SK-N-SH (cell line): Measurements from ENCODE around the gene PIAS1. TPM values are rescaled to one million over a fixed set of nuclear protein-coding genes. Genes with fewer than 3 reads are reported as not detected.

Experiments
- CTCF ChIA-PET: fragments of 300-600, 350-600 bp; formaldehyde crosslinking; extraction: SDS; loops from one replicate; lab custom pipeline; 2021; lab: Yijun Ruan, JAX
- POLR2A ChIA-PET: fragments of 350-600 bp; sonication (Branson Sonifier 250); formaldehyde crosslinking; extraction: SDS; loops from one replicate; lab custom pipeline; 2020; ENCODE audit warnings: antibody characterized with exemption, inconsistent platforms; lab: Yijun Ruan, JAX
- DNase-seq: peaks from one replicate; pipeline ENCODE4 v3.0.0; 2012
- H2AFZ ChIP-seq: fragments of 200-600 bp; sonication (generic); 2 replicates; pipeline ENCODE4 v1.8.1; 2016; ENCODE audit warnings: antibody characterized with exemption, mild to moderate bottlenecking, low read depth
- H3F3A ChIP-seq: fragments of 200-600 bp; sonication (generic); replicated peaks from 2 replicates; pipeline ENCODE3; 2016; ENCODE audit warnings: antibody characterized with exemption, mild to moderate bottlenecking; ENCODE audit not compliant: insufficient read depth
- H3K27ac ChIP-seq, 2 experiments: fragments of 200-500 bp in 1 of 2; fragments of 200-600 bp in 1 of 2; sonication (Bioruptor generic) in 1 of 2; sonication (generic), shearing (Covaris generic) in 1 of 2; 2 replicates each; pipeline versions ENCODE4 v1.5.1 to v1.6.1; 2014 to 2016; ENCODE audit warnings: low read depth in 2 of 2, inconsistent platforms in 1 of 2, low read length in 1 of 2, mild to moderate bottlenecking in 1 of 2, mixed read lengths in 1 of 2
- H3K27me3 ChIP-seq: fragments of 200-600 bp; sonication (generic), shearing (Covaris generic); 2 replicates; pipeline ENCODE4 v1.6.1; 2016; ENCODE audit warnings: mixed run types; ENCODE audit not compliant: insufficient read depth
- H3K36me3 ChIP-seq, 2 experiments: fragments of 200-500 bp in 1 of 2; fragments of 200-600 bp in 1 of 2; sonication (Bioruptor generic) in 1 of 2; sonication (generic) in 1 of 2; replicated peaks in 1 of 2; 2 replicates each; pipeline versions ENCODE3 to v1.5.1; 2014 to 2016; ENCODE audit warnings: low read length in 1 of 2, mild to moderate bottlenecking in 1 of 2; ENCODE audit not compliant: insufficient read depth in 2 of 2, control insufficient read depth in 1 of 2
- H3K4me1 ChIP-seq, 2 experiments: fragments of 200-500 bp in 1 of 2; fragments of 200-600 bp in 1 of 2; sonication (Bioruptor generic) in 1 of 2; sonication (generic), shearing (Covaris generic) in 1 of 2; 2 replicates each; pipeline versions ENCODE4 v1.5.1 to v1.6.1; 2014 to 2016; ENCODE audit warnings: low read depth in 1 of 2, low read length in 1 of 2, mixed run types in 1 of 2; ENCODE audit not compliant: insufficient read depth in 2 of 2, control insufficient read depth in 1 of 2
- H3K4me2 ChIP-seq: fragments of 200-600 bp; sonication (generic), shearing (Covaris generic); 2 replicates; pipeline ENCODE4 v1.6.1; 2017; ENCODE audit warnings: mixed run types
- H3K4me3 ChIP-seq, 2 experiments: fragments of 200-500 bp in 1 of 2; fragments of 200-600 bp in 1 of 2; sonication (Bioruptor generic) in 1 of 2; sonication (generic), shearing (Covaris generic) in 1 of 2; 2 replicates each; pipeline versions ENCODE4 v1.5.1 to v1.8.1; 2014 to 2016; ENCODE audit warnings: low read depth in 2 of 2, inconsistent platforms in 1 of 2, low read length in 1 of 2, mild to moderate bottlenecking in 1 of 2, mixed read lengths in 1 of 2, moderate library complexity in 1 of 2
- H3K79me2 ChIP-seq: fragments of 200-600 bp; sonication (generic); 2 replicates; pipeline ENCODE4 v1.8.1; 2017; ENCODE audit warnings: mild to moderate bottlenecking; ENCODE audit not compliant: insufficient read depth
- H3K9ac ChIP-seq: fragments of 200-600 bp; sonication (generic); 2 replicates; pipeline ENCODE4 v1.6.1; 2017; ENCODE audit warnings: mixed run types
- H3K9me2 ChIP-seq: fragments of 200-600 bp; sonication (generic); 2 replicates; pipeline ENCODE4 v1.6.1; 2017; ENCODE audit warnings: mixed run types
- H3K9me3 ChIP-seq: fragments of 200-600 bp; sonication (generic); 2 replicates; pipeline ENCODE4 v1.6.1; 2017; ENCODE audit warnings: mixed run types, mild to moderate bottlenecking, moderate library complexity
- H4K20me1 ChIP-seq: fragments of 200-600 bp; sonication (generic); 2 replicates; pipeline ENCODE4 v1.6.1; 2017; ENCODE audit warnings: mild to moderate bottlenecking, mixed run types; ENCODE audit not compliant: insufficient read depth
- CHD2 ChIP-seq: fragments of 150-350 bp; IDR thresholded peaks from 2 replicates; pipeline ENCODE4 v1.6.1; 2018; ENCODE audit warnings: low read length; ENCODE audit not compliant: partially characterized antibody
- EP300 ChIP-seq, 2 experiments: IDR thresholded peaks; 2 replicates each; pipeline versions ENCODE4 v1.4.0 to v1.6.1; 2012; ENCODE audit warnings: borderline replicate concordance in 1 of 2, low read depth in 1 of 2, low read length in 1 of 2
- EZH2phosphoT487 ChIP-seq: fragments of 200-600 bp; sonication (generic); IDR thresholded peaks from 2 replicates; pipeline ENCODE4 v1.6.1; 2017; ENCODE audit warnings: low read depth, mixed run types, mild to moderate bottlenecking, antibody characterized with exemption, moderate library complexity, borderline replicate concordance
- FOSL2 ChIP-seq: IDR thresholded peaks from 2 replicates; pipeline ENCODE4 v1.4.0; 2012; ENCODE audit warnings: low read depth, mild to moderate bottlenecking, moderate library complexity, borderline replicate concordance
- FOXJ3 ChIP-seq: sonication (generic); formaldehyde crosslinking; IDR thresholded peaks from 2 replicates; pipeline ENCODE4 v1.5.1; 2020; ENCODE audit warnings: mild to moderate bottlenecking, missing genetic modification reagents
- FOXM1 ChIP-seq: IDR thresholded peaks from 2 replicates; pipeline ENCODE4 v1.4.0; 2012; ENCODE audit warnings: low read depth, mild to moderate bottlenecking
- GABPA ChIP-seq: IDR thresholded peaks from 2 replicates; pipeline ENCODE4 v1.4.0; 2012; ENCODE audit warnings: low read depth, mild to moderate bottlenecking
- GATA2 ChIP-seq: sonication (generic); formaldehyde crosslinking; IDR thresholded peaks from 2 replicates; pipeline ENCODE4 v1.5.0; 2020; ENCODE audit warnings: mild to moderate bottlenecking, missing genetic modification reagents
- IRF3 ChIP-seq: fragments of 150-350 bp; IDR thresholded peaks from 2 replicates; pipeline ENCODE4 v1.6.1; 2016; ENCODE audit warnings: mild to moderate bottlenecking, low read depth, low read length
- JUND ChIP-seq: IDR thresholded peaks from 2 replicates; pipeline ENCODE4 v1.4.0; 2012
- MAX ChIP-seq: IDR thresholded peaks from 2 replicates; pipeline ENCODE4 v1.4.0; 2012; ENCODE audit warnings: low read depth
- NFIC ChIP-seq: IDR thresholded peaks from 2 replicates; pipeline ENCODE4 v1.4.0; 2012; ENCODE audit warnings: borderline replicate concordance
- NRF1 ChIP-seq: IDR thresholded peaks from 2 replicates; pipeline ENCODE4 v1.6.1; 2012; ENCODE audit warnings: low read depth, mild to moderate bottlenecking, low read length
- RFX5 ChIP-seq: IDR thresholded peaks from 2 replicates; pipeline ENCODE4 v1.6.1; 2012; ENCODE audit warnings: mild to moderate bottlenecking, improper control_type of control experiment, low read length
- RXRA ChIP-seq: IDR thresholded peaks from 2 replicates; pipeline ENCODE4 v1.4.0; 2012; ENCODE audit warnings: low read depth, mild to moderate bottlenecking, borderline replicate concordance
- SIN3A ChIP-seq: IDR thresholded peaks from 2 replicates; pipeline ENCODE4 v1.6.1; 2012; ENCODE audit warnings: low read depth, mild to moderate bottlenecking, low read length, moderate library complexity, borderline replicate concordance
- SMC3 ChIP-seq: IDR thresholded peaks from 2 replicates; pipeline ENCODE4 v1.6.1; 2012; ENCODE audit warnings: low read depth, low read length, improper control_type of control experiment
- TCF12 ChIP-seq: IDR thresholded peaks from 2 replicates; pipeline ENCODE4 v1.4.0; 2012
- USF1 ChIP-seq: IDR thresholded peaks from 2 replicates; pipeline ENCODE4 v1.4.0; 2012; ENCODE audit warnings: low read depth, borderline replicate concordance
- YY1 ChIP-seq: IDR thresholded peaks from 2 replicates; pipeline ENCODE4 v1.4.0; 2012; ENCODE audit warnings: low read depth, mild to moderate bottlenecking
- ZBTB33 ChIP-seq: IDR thresholded peaks from 2 replicates; pipeline ENCODE4 v1.4.0; 2012; ENCODE audit warnings: low read depth, borderline replicate concordance
- WGBS: methylation state at CpG from one replicate; pipeline ENCODE4 v1.1.6; 2017; ENCODE audit warnings: low lambda C conversion rate; 5-methylcytosine and 5-hydroxymethylcytosine counted together
- polyA plus RNA-seq, 3 experiments: library from polyadenylated mRNA; depleted of rRNA; stranded (reverse); fragments of >200 nt; gene quantifications; 2 replicates each; pipeline ENCODE4 v1.2.3, GENCODE V29; 2012

PIAS1 gene
- polyA plus RNA-seq, 1 of the 3 experiments (the other 2 are of a cell fraction): 9.0 TPM

- H3K36me3 ChIP-seq: peaks cover 0 to 4% of the 10 kb centered on the region in 2 experiments
- H3K27me3 ChIP-seq: no peaks in the 10 kb centered on the region
- peaks cover 0 to 27% of the 10 kb centered on the region in 2 experiments; a peak in 1 of 4 replicates for H3K4me1 ChIP-seq
- DNase-seq: peak; percentile 25
- no peak overlapping the region for H3K4me3 ChIP-seq
- TF ChIP-seq RFX5 (no peak), SMC3 (no peak), JUND (no peak), ZBTB33 (no peak), NRF1 (no peak), GATA2 (CRISPR knock-in tag) (no peak), YY1 (no peak), IRF3 (no peak), RXRA (no peak), EZH2phosphoT487 (no peak), SIN3A (no peak)
- WGBS: 79% methylated on average over 11 of the region's 11 CpGs
- H4K20me1 ChIP-seq: no peaks in the 10 kb centered on the region
- no peak overlapping the region for H3K27ac ChIP-seq
- H3F3A ChIP-seq: no peaks in the 10 kb centered on the region
- H3K9ac ChIP-seq: no peak overlapping the region
- H3K9me2 ChIP-seq: no peaks in the 10 kb centered on the region
- H3K4me2 ChIP-seq: no peak overlapping the region
- peaks cover 4% of the 10 kb centered on the region; the same call in 1 of the 2 replicates for H3K79me2 ChIP-seq
- no peaks in the 10 kb centered on the region for H3K9me3 ChIP-seq
- ChIA-PET CTCF (interaction anchor here (7.6 kb wide), 1 partner anchor 11 kb away, joined by 52 read pairs; no protein-coding TSS in a partner anchor), POLR2A (no interaction called here)
- H2AFZ ChIP-seq: no peak overlapping the region
These were observed 145.2 kb downstream of the PIAS1 start for GRCh38 chr15:68199340-68199739.

GRCh38 chr15:68200016-68200861 lies 146.1 kb downstream of the PIAS1 start:
- CTCF ChIA-PET: interaction anchor here (1.0 to 7.6 kb wide), 4 partner anchors 10 to 104 kb away, joined by 3 to 52 read pairs (median 9); no protein-coding TSS in a partner anchor
- H3K27me3 ChIP-seq: no peaks in the 10 kb centered on the region
- no peaks in the 10 kb centered on the region for H4K20me1 ChIP-seq
- H3F3A ChIP-seq: no peaks in the 10 kb centered on the region
- no peak for TF ChIP-seq GABPA
- TF ChIP-seq EZH2phosphoT487: no peak
- no peak for TF ChIP-seq NFIC
- no peak for TF ChIP-seq USF1
- TF ChIP-seq FOXJ3 (CRISPR knock-in tag): no peak
- TF ChIP-seq EP300 (IDR thresholded peaks at IDR 0.05; ENCODE audit: borderline replicate concordance in 1 of 2, low read depth in 1 of 2, low read length in 1 of 2): no peak
- TF ChIP-seq CHD2: no peak
- TF ChIP-seq SMC3: no peak
- no peak for TF ChIP-seq MAX
- TF ChIP-seq NRF1: no peak
- no peak for TF ChIP-seq TCF12
- no peak for TF ChIP-seq FOXM1
- no peak for TF ChIP-seq YY1
- no peak for TF ChIP-seq FOSL2
- TF ChIP-seq RFX5: no peak
- no peak for TF ChIP-seq RXRA
- H3K27ac ChIP-seq: 0 out of 4 replicates have a peak overlapping the region, but pooled peaks of 1 of the 2 experiments have one; percentile 3
- H3K9me2 ChIP-seq: no peaks in the 10 kb centered on the region
- H3K9me3 ChIP-seq: no peaks in the 10 kb centered on the region
- peaks cover 4% of the 10 kb centered on the region; the same call in 1 of the 2 replicates for H3K79me2 ChIP-seq
- DNase-seq: peak; percentile 57
- POLR2A ChIA-PET: no interaction called here
- peaks cover 0 to 25% of the 10 kb centered on the region in 2 experiments; a peak in 1 of 4 replicates for H3K4me1 ChIP-seq
- no peak overlapping the region for H3K9ac ChIP-seq
- H3K36me3 ChIP-seq: peaks cover 0 to 4% of the 10 kb centered on the region in 2 experiments
- H3K4me3 ChIP-seq: no peak overlapping the region
- H3K4me2 ChIP-seq: no peak overlapping the region
- no peak overlapping the region for H2AFZ ChIP-seq
- WGBS: 93% methylated on average over 10 of the region's 16 CpGs
